Astrocyte (in vitro differentiated cells and primary cell): Measurements from ENCODE around the gene GAL3ST1.

Experiments used
- EZH2 ChIP-seq: IDR thresholded peaks from 2 replicates; pipeline ENCODE4 v1.6.1; 2012; ENCODE audit warnings: mild to moderate bottlenecking, low read length, inconsistent platforms; ENCODE audit not compliant: insufficient read depth
- TF ChIP-seq, protein P1 (sequence below): IDR thresholded peaks from 2 replicates; pipeline ENCODE4 v1.5.1; 2011; ENCODE audit warnings: low read depth, mild to moderate bottlenecking, inconsistent platforms, low read length, moderate library complexity; ENCODE audit not compliant: insufficient read depth

DNA sequence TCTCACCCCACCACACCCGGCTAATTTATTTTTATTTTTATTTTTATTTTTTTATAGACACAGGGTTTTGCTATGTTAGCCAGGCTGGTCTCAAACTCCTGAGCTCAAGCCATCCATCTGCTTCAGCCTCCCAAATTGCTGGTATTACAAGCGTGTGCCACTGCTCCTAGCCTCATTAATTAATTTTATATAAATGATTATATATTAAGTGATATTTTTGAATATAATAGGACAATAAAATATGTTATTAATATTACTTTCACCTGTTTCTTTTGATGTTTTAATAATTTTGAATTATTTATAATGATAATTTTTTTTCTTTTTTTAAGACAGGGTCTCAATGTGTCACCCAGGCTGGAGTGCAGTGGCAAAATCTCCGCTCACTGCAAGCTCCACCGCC is 66.8 kb downstream of the GAL3ST1 start:
- no peak for TF ChIP-seq EZH2
- TF ChIP-seq, protein P1, sequence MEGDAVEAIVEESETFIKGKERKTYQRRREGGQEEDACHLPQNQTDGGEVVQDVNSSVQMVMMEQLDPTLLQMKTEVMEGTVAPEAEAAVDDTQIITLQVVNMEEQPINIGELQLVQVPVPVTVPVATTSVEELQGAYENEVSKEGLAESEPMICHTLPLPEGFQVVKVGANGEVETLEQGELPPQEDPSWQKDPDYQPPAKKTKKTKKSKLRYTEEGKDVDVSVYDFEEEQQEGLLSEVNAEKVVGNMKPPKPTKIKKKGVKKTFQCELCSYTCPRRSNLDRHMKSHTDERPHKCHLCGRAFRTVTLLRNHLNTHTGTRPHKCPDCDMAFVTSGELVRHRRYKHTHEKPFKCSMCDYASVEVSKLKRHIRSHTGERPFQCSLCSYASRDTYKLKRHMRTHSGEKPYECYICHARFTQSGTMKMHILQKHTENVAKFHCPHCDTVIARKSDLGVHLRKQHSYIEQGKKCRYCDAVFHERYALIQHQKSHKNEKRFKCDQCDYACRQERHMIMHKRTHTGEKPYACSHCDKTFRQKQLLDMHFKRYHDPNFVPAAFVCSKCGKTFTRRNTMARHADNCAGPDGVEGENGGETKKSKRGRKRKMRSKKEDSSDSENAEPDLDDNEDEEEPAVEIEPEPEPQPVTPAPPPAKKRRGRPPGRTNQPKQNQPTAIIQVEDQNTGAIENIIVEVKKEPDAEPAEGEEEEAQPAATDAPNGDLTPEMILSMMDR: no peak
